ENCODE results near the gene ESPNL. TPM values are rescaled to one million over a fixed set of nuclear protein-coding genes. Genes with fewer than 3 reads are reported as not detected.

Gene ESPNL
- total RNA-seq, 1 donor from 2014 or later = 1.6 TPM

- Histone ChIP-seq H3K27ac (ENCODE audit: low read depth, low read length) (no peak overlapping the region), H3K4me1 (ENCODE audit: control insufficient read depth in 3 of 3, insufficient read depth in 3 of 3, low read length in 3 of 3) (no peaks in the 10 kb centered on the region), H3K27me3 (ENCODE audit: control insufficient read depth in 3 of 3, insufficient read depth in 3 of 3, low read length in 3 of 3) (no peaks in the 10 kb centered on the region), H3K9me3 (ENCODE audit: control insufficient read depth in 3 of 3, low read length in 3 of 3) (no peaks in the 10 kb centered on the region), H3K36me3 (ENCODE audit: control insufficient read depth in 3 of 3, insufficient read depth in 3 of 3, low read length in 3 of 3) (peaks cover 0 to 3% (median 2%) of the 10 kb centered on the region in 3 donors), H3K9ac (ENCODE audit: low read depth in 1 of 3, low read length in 3 of 3) (no peak overlapping the region), H3K4me3 (ENCODE audit: low read length in 3 of 3) (no peak overlapping the region)
Measured at GRCh38 chr2:238091436-238092060, 8.6 kb upstream of the ESPNL start.

GRCh38 chr2:238092486-238093035, 7.6 kb upstream of the ESPNL start:
- H3K9ac ChIP-seq (ENCODE audit: low read depth in 1 of 3, low read length in 3 of 3) = no peak overlapping the region
- H3K4me1 ChIP-seq (ENCODE audit: control insufficient read depth in 3 of 3, insufficient read depth in 3 of 3, low read length in 3 of 3) = no peaks in the 10 kb centered on the region
- no peak overlapping the region for H3K27ac ChIP-seq (ENCODE audit: low read depth, low read length)
- no peaks in the 10 kb centered on the region for H3K9me3 ChIP-seq (ENCODE audit: control insufficient read depth in 3 of 3, low read length in 3 of 3)
- no peaks in the 10 kb centered on the region for H3K27me3 ChIP-seq (ENCODE audit: control insufficient read depth in 3 of 3, insufficient read depth in 3 of 3, low read length in 3 of 3)
- H3K36me3 ChIP-seq (ENCODE audit: control insufficient read depth in 3 of 3, insufficient read depth in 3 of 3, low read length in 3 of 3) = peaks cover 0 to 3% (median 2%) of the 10 kb centered on the region in 3 donors
- H3K4me3 ChIP-seq (ENCODE audit: low read length in 3 of 3) = no peak overlapping the region

- H3K4me1 ChIP-seq (ENCODE audit: control insufficient read depth in 3 of 3, insufficient read depth in 3 of 3, low read length in 3 of 3) = no peaks in the 10 kb centered on the region
- H3K27me3 ChIP-seq (ENCODE audit: control insufficient read depth in 3 of 3, insufficient read depth in 3 of 3, low read length in 3 of 3) = no peaks in the 10 kb centered on the region
- no peak overlapping the region for H3K27ac ChIP-seq (ENCODE audit: low read depth, low read length)
- no peak overlapping the region for H3K9ac ChIP-seq (ENCODE audit: low read depth in 1 of 3, low read length in 3 of 3)
- H3K36me3 ChIP-seq (ENCODE audit: control insufficient read depth in 3 of 3, insufficient read depth in 3 of 3, low read length in 3 of 3) = peaks cover 0 to 3% (median 2%) of the 10 kb centered on the region in 3 donors
- no peaks in the 10 kb centered on the region for H3K9me3 ChIP-seq (ENCODE audit: control insufficient read depth in 3 of 3, low read length in 3 of 3)
- no peak overlapping the region for H3K4me3 ChIP-seq (ENCODE audit: low read length in 3 of 3)
Measured at GRCh38 chr2:238093181-238094140, 6.7 kb upstream of the ESPNL start.

GRCh38 chr2:238094438-238095022, 5.6 kb upstream of the ESPNL start:
- no peak overlapping the region for H3K9ac ChIP-seq (ENCODE audit: low read depth in 1 of 3, low read length in 3 of 3)
- no peak overlapping the region for H3K27ac ChIP-seq (ENCODE audit: low read depth, low read length)
- H3K4me1 ChIP-seq (ENCODE audit: control insufficient read depth in 3 of 3, insufficient read depth in 3 of 3, low read length in 3 of 3) = peaks cover 0 to 4% (median 3%) of the 10 kb centered on the region in 3 donors
- H3K4me3 ChIP-seq (ENCODE audit: low read length in 3 of 3) = no peak overlapping the region
- no peaks in the 10 kb centered on the region for H3K27me3 ChIP-seq (ENCODE audit: control insufficient read depth in 3 of 3, insufficient read depth in 3 of 3, low read length in 3 of 3)
- H3K36me3 ChIP-seq (ENCODE audit: control insufficient read depth in 3 of 3, insufficient read depth in 3 of 3, low read length in 3 of 3) = peaks cover 0 to 3% (median 2%) of the 10 kb centered on the region in 3 donors
- no peaks in the 10 kb centered on the region for H3K9me3 ChIP-seq (ENCODE audit: control insufficient read depth in 3 of 3, low read length in 3 of 3)

DNA sequence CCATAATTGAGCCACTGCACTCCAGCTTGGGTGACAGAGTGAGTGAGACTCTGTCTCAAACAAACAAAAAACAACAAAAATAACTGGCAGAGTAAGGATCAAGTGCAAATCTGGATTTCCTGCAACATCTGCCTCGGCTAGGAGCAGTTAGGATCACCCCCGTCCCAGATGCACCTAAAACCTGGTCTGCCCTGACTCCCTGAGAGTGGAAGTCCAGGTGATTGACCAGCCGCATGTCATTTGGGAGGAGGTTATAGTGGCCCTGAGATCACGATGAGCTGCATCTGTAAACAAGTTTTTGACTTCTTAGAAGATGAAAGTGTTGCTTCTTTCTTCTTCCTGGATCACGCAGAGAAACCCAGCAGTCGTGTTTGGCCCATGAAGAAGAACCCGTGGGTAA, 5.0 kb upstream of the ESPNL start:
- Histone ChIP-seq H3K36me3 (ENCODE audit: control insufficient read depth in 3 of 3, insufficient read depth in 3 of 3, low read length in 3 of 3) (peaks cover 0 to 3% (median 2%) of the 10 kb centered on the region in 3 donors), H3K4me3 (ENCODE audit: low read length in 3 of 3) (no peak overlapping the region), H3K9ac (ENCODE audit: low read depth in 1 of 3, low read length in 3 of 3) (no peak overlapping the region), H3K4me1 (ENCODE audit: control insufficient read depth in 3 of 3, insufficient read depth in 3 of 3, low read length in 3 of 3) (peaks cover 0 to 4% (median 3%) of the 10 kb centered on the region in 3 donors), H3K9me3 (ENCODE audit: control insufficient read depth in 3 of 3, low read length in 3 of 3) (no peaks in the 10 kb centered on the region), H3K27me3 (ENCODE audit: control insufficient read depth in 3 of 3, insufficient read depth in 3 of 3, low read length in 3 of 3) (no peaks in the 10 kb centered on the region), H3K27ac (ENCODE audit: low read depth, low read length) (no peak overlapping the region)

GRCh38 chr2:238096311-238097011, 3.7 kb upstream of the ESPNL start:
- H3K9me3 ChIP-seq (ENCODE audit: control insufficient read depth in 3 of 3, low read length in 3 of 3) = no peaks in the 10 kb centered on the region
- H3K27ac ChIP-seq (ENCODE audit: low read depth, low read length) = no peak overlapping the region
- H3K27me3 ChIP-seq (ENCODE audit: control insufficient read depth in 3 of 3, insufficient read depth in 3 of 3, low read length in 3 of 3) = no peaks in the 10 kb centered on the region
- peaks cover 0 to 2% (median 0%) of the 10 kb centered on the region in 3 donors for H3K36me3 ChIP-seq (ENCODE audit: control insufficient read depth in 3 of 3, insufficient read depth in 3 of 3, low read length in 3 of 3)
- H3K4me3 ChIP-seq (ENCODE audit: low read length in 3 of 3) = no peak overlapping the region
- peaks cover 0 to 4% (median 3%) of the 10 kb centered on the region in 3 donors for H3K4me1 ChIP-seq (ENCODE audit: control insufficient read depth in 3 of 3, insufficient read depth in 3 of 3, low read length in 3 of 3)
- H3K9ac ChIP-seq (ENCODE audit: low read depth in 1 of 3, low read length in 3 of 3) = no peak overlapping the region

GRCh38 chr2:238097201-238097987, 2.7 kb upstream of the ESPNL start:
- Histone ChIP-seq H3K9me3 (ENCODE audit: control insufficient read depth in 3 of 3, low read length in 3 of 3) (no peaks in the 10 kb centered on the region), H3K4me1 (ENCODE audit: control insufficient read depth in 3 of 3, insufficient read depth in 3 of 3, low read length in 3 of 3) (peaks cover 0 to 4% (median 3%) of the 10 kb centered on the region in 3 donors), H3K9ac (ENCODE audit: low read depth in 1 of 3, low read length in 3 of 3) (no peak overlapping the region), H3K4me3 (ENCODE audit: low read length in 3 of 3) (no peak overlapping the region), H3K36me3 (ENCODE audit: control insufficient read depth in 3 of 3, insufficient read depth in 3 of 3, low read length in 3 of 3) (no peaks in the 10 kb centered on the region), H3K27me3 (ENCODE audit: control insufficient read depth in 3 of 3, insufficient read depth in 3 of 3, low read length in 3 of 3) (no peaks in the 10 kb centered on the region), H3K27ac (ENCODE audit: low read depth, low read length) (no peak overlapping the region)

- Histone ChIP-seq H3K9ac (ENCODE audit: low read depth in 1 of 3, low read length in 3 of 3) (no peak overlapping the region), H3K36me3 (ENCODE audit: control insufficient read depth in 3 of 3, insufficient read depth in 3 of 3, low read length in 3 of 3) (no peaks in the 10 kb centered on the region), H3K4me1 (ENCODE audit: control insufficient read depth in 3 of 3, insufficient read depth in 3 of 3, low read length in 3 of 3) (peaks cover 0 to 4% (median 3%) of the 10 kb centered on the region in 3 donors), H3K27me3 (ENCODE audit: control insufficient read depth in 3 of 3, insufficient read depth in 3 of 3, low read length in 3 of 3) (no peaks in the 10 kb centered on the region), H3K4me3 (ENCODE audit: low read length in 3 of 3) (no peak overlapping the region), H3K27ac (ENCODE audit: low read depth, low read length) (no peak overlapping the region), H3K9me3 (ENCODE audit: control insufficient read depth in 3 of 3, low read length in 3 of 3) (no peaks in the 10 kb centered on the region)
Measured at GRCh38 chr2:238097988-238098871, 1.9 kb upstream of the ESPNL start.

Measured in skeletal muscle tissue (tissue), 4 donors.